Ovary (tissue), 3 donors: ENCODE measurements around the gene SOCS1.

ENCODE experiments used
- CTCF ChIP-seq, 3 donors: fragments of 450-650 bp in 2 of 3; fragments of 200-600 bp in 1 of 3; IDR thresholded peaks; one replicate each; pipeline versions ENCODE4 v1.5.1 to v1.8.0; 2016 to 2022; ENCODE audit warnings: antibody characterized with exemption in 3 of 3, mild to moderate bottlenecking in 1 of 3
- POLR2A ChIP-seq: fragments of 450-650 bp; IDR thresholded peaks from one replicate; pipeline ENCODE4 v1.6.1; 2017; ENCODE audit warnings: antibody characterized with exemption, mild to moderate bottlenecking, moderate library complexity
- donor health status: DM: no; HTN: no; CAD: no.

GRCh38 chr16:11270602-11271162 lies 14.7 kb upstream of the SOCS1 start:
- TF ChIP-seq POLR2A (no peak), CTCF (IDR thresholded peaks at IDR 0.05) (no peak)
